PC-9 (cell line): ENCODE data around the gene CFAP77.

Source experiments
- CTCF ChIP-seq: fragments of 200-600 bp; sonication (generic); conservative IDR thresholded peaks from 2 replicates; pipeline ENCODE4 v1.6.1; 2017; ENCODE audit warnings: mixed run types, antibody characterized with exemption, mild to moderate bottlenecking, moderate library complexity
- EZH2 ChIP-seq: fragments of 200-600 bp; sonication (generic); IDR thresholded peaks from 2 replicates; pipeline ENCODE4 v1.8.0; 2017; ENCODE audit warnings: antibody characterized with exemption, low read depth

GRCh38 chr9:132585954-132586829, 176.2 kb downstream of the CFAP77 start:
- TF ChIP-seq CTCF (no peak), EZH2 (no peak)
